ENCODE results near the gene OR1I1.
A peak's percentile ranks its signal among the peaks of the same experiment; 100 is the strongest.

OR1I1 gene

DNA sequence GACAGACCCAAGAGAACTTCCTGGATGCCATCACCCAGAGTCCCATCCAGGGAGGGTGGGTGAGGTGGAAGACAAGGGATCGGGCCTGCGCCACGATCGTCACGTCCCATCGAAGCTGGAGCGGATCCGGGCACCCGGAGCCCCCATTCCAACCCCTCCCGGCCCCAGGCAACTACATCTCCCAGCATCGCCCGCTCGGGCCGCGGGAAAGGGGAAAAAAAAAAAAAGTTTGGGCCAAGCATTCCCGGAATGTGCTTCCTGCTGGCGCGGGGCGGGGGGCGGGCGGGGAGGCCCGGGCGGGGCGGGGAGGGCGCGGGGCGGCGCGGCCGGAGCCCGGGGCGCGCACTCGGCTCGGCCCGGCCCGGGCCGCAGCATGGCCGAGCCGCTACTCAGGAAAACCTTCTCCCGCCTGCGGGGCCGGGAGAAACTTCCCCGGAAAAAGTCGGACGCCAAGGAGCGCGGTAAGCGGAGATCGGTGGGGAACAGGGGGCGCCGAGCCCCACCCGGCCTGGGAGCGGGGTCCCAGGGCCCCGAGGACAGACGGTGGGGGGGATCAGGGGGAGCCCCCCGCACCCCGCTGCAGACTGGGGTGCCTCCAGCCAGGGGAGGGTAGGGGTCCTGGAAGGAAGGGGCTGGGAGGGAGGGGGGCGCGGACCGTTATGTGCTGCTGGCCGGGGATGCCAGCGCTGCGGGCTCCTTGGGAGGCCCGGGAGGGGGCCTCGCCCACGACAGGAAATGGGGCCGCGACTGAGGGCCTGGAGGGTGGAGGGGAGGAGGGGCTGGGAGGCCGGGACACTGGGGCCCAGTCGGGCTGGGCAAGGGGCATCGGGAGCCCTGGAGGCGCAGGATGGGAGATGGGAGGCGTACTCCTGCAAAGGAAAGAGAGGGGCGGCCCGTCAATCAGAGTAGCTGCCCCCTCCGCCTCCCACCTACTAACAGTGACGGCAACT, 25.3 kb downstream of the OR1I1 start, which contains the start of gene SYDE1:
Gene SYDE1, plus strand, starts transcription at position 341 of the 950 bp plus-strand sequence. Its CDS starts 33 bp downstream, at position 374.
- TF ChIP-seq, protein P1, sequence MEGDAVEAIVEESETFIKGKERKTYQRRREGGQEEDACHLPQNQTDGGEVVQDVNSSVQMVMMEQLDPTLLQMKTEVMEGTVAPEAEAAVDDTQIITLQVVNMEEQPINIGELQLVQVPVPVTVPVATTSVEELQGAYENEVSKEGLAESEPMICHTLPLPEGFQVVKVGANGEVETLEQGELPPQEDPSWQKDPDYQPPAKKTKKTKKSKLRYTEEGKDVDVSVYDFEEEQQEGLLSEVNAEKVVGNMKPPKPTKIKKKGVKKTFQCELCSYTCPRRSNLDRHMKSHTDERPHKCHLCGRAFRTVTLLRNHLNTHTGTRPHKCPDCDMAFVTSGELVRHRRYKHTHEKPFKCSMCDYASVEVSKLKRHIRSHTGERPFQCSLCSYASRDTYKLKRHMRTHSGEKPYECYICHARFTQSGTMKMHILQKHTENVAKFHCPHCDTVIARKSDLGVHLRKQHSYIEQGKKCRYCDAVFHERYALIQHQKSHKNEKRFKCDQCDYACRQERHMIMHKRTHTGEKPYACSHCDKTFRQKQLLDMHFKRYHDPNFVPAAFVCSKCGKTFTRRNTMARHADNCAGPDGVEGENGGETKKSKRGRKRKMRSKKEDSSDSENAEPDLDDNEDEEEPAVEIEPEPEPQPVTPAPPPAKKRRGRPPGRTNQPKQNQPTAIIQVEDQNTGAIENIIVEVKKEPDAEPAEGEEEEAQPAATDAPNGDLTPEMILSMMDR (conservative IDR thresholded peaks at IDR 0.05; ENCODE audit: low read depth, low read length) = no peak
- DNase-seq (ENCODE audit: low read depth) = peak; percentile 57
- H3K4me3 ChIP-seq (ENCODE audit: low read depth, low read length) = peak within 1 kb of the TSS; percentile 82

DNA sequence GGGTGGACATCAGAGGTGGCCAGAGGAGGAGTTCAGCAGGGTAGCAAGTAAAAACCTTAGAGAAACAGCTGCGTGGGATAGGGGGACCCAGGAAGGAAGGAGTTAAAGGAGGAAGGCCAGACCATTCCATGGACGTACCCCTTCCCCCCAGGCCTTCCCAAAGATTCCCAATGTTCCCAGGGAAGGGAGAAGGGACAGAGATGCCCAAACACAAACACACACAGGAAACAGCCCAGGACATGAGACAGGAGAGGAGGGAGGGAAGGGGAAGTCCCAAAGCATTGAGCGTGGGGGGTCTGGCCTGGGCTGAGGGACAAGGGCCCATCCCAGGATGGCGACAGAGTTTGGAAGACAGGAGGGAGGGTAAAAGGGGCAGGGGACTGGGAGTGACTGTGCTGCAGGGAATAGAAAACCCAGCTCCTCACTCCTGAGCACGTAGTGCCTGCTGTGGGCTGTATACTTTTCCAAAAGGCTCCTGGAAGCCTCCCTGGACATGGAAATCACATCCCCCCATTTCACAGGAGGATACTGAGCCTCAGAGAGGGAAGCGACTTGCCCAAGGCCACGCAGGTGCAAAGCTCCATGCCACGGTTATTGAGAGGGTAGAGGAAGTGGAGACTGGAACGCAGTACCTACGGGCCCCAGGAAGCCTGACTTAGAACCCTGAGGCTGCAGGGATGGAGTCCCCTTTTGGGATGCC, 26.3 kb downstream of the OR1I1 start:
- peak overlapping the region; percentile 82 for H3K4me3 ChIP-seq (ENCODE audit: low read depth, low read length)
- DNase-seq (ENCODE audit: low read depth) = peak; percentile 4
- TF ChIP-seq, protein P1 (conservative IDR thresholded peaks at IDR 0.05; ENCODE audit: low read depth, low read length) = no peak

DNA sequence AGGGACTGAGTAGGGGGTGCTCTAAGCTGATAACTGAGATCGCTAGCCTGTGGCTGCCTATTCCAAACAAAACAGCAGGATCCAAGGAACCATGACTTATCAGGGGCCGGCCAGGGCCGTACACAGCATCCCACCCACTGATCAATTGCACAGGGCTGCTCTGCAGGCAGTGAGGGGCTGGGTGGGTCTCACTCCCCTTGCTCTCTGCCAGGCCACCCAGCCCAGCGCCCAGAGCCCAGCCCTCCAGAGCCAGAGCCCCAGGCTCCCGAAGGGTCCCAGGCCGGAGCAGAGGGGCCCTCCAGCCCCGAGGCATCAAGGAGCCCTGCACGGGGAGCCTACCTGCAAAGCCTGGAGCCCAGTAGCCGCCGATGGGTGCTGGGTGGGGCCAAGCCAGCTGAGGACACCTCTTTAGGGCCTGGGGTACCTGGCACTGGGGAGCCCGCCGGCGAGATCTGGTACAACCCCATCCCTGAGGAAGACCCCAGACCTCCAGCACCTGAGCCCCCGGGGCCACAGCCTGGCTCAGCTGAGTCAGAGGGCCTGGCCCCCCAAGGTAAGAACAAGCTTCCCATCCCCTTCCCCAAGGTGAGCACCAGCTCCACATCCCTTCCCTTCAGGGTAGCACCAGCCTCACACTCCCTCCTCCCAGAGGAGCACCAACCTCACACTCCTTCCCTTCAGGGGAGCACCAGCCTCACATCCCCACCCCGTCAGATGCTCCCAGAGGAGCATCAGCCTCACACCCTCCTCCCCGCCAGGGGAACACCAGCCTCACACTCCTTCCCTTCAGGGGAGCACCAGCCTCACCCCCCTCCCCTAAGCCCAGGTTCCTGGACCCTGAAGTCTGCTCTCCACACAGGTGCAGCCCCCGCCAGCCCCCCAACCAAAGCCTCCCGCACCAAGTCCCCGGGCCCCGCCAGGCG, 27.1 kb downstream of the OR1I1 start:
- TF ChIP-seq, protein P1 (conservative IDR thresholded peaks at IDR 0.05; ENCODE audit: low read depth, low read length) = no peak
- peak overlapping the region; percentile 82 for H3K4me3 ChIP-seq (ENCODE audit: low read depth, low read length)

DNA sequence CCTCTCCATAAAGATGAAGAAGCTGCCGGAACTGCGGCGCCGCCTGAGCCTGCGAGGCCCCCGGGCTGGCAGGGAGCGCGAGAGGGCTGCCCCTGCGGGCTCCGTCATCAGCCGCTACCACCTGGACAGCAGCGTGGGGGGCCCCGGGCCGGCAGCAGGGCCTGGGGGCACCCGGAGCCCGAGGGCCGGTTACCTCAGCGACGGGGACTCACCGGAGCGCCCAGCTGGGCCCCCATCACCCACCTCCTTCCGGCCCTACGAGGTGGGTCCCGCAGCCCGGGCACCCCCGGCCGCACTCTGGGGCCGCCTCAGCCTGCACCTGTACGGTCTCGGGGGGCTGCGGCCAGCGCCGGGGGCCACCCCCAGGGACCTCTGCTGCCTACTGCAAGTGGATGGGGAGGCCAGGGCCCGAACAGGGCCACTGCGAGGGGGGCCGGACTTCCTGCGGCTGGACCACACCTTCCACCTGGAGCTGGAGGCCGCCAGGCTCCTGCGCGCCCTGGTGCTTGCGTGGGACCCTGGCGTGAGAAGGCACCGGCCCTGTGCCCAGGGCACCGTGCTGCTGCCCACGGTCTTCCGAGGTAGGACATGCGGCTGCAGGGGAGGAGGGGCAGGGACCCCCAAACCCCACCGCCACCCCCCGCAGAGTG, 27.9 kb downstream of the OR1I1 start:
- H3K4me3 ChIP-seq (ENCODE audit: low read depth, low read length) = no peak overlapping the region
- DNase-seq (ENCODE audit: low read depth) = no peak
- TF ChIP-seq, protein P1 (conservative IDR thresholded peaks at IDR 0.05; ENCODE audit: low read depth, low read length) = no peak

More for the DNA sequence above, 27.1 kb downstream of the OR1I1 start:
- DNase-seq (ENCODE audit: low read depth) = no peak

DNA sequence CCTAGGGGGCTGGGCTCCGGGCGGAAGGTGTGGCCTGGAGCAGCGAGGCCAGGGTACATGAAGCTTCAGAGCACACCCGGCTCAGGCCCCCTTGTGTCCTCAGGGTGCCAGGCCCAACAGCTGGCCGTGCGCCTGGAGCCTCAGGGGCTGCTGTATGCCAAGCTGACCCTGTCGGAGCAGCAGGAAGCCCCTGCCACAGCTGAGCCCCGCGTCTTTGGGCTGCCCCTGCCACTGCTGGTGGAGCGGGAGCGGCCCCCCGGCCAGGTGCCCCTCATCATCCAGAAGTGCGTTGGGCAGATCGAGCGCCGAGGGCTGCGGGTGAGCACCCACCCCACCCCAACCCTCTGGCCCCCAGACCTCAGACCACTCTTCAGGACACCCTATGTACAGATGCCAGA, 28.4 kb downstream of the OR1I1 start:
- no peak overlapping the region for H3K4me3 ChIP-seq (ENCODE audit: low read depth, low read length)
- TF ChIP-seq, protein P1 (conservative IDR thresholded peaks at IDR 0.05; ENCODE audit: low read depth, low read length) = no peak

DNA sequence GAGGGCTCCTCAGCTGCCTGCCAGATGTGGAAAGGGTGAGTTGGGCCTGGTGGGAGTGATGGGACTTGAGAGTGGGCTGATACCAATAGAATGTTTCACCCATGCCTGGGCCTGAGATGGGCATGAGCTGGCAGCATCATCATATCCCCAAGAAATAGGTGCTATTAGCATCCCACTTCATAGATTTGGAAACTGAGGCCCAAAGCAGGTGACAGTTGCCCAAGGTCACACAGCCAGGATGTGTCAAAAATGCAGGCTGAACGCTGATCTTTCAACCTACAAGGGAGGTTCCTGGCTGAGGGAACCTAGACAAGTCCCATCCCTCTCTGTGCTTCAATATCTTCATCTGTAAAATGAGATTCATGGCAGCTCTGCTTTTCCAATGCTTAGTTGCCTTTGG, 29.7 kb downstream of the OR1I1 start:
- no peak overlapping the region for H3K4me3 ChIP-seq (ENCODE audit: low read depth, low read length)
- TF ChIP-seq, protein P1 (conservative IDR thresholded peaks at IDR 0.05; ENCODE audit: low read depth, low read length) = no peak
- DNase-seq (ENCODE audit: low read depth) = no peak

More for the DNA sequence above, 28.4 kb downstream of the OR1I1 start:
- no peak for DNase-seq (ENCODE audit: low read depth)

Data from choroid plexus epithelial cell (primary cell).